Activated B cell treated with CpG ODN at 0.5 μM for 24 hours (primary cell): ENCODE results near the gene UBL4B. TPM values are rescaled to one million over a fixed set of nuclear protein-coding genes. Genes with fewer than 3 reads are reported as not detected.

ENCODE experiments used
- ATAC-seq: fragments of 200-7000 bp; cut with Tn5 transposase; one replicate; pipeline ENCODE4 v1.10.0; 2021; ENCODE audit warnings: low read depth, mild to moderate bottlenecking, moderate library complexity
- CTCF ChIA-PET: fragments of 350-600 bp; sonication (Branson Sonifier 250); formaldehyde crosslinking; loops from one replicate; lab custom pipeline; 2021; ENCODE audit warnings: antibody characterized with exemption; lab: Charles Lee
- POLR2A ChIA-PET: fragments of 350-600 bp; sonication (Branson Sonifier 250); formaldehyde crosslinking; loops from one replicate; lab custom pipeline; 2021; ENCODE audit warnings: antibody characterized with exemption; lab: Charles Lee
- DNase-seq: peaks from one replicate; pipeline ENCODE4 v3.0.0; 2022
- H3K27ac Mint-ChIP-seq: one replicate; pipeline ENCODE4 v1.8.0; 2020; ENCODE audit warnings: mixed read lengths
- H3K27me3 Mint-ChIP-seq: one replicate; pipeline ENCODE4 v1.8.0; 2021; ENCODE audit warnings: mixed read lengths
- H3K36me3 Mint-ChIP-seq: one replicate; pipeline ENCODE4 v1.8.0; 2021; ENCODE audit warnings: low read depth, mixed read lengths
- H3K4me1 Mint-ChIP-seq: one replicate; pipeline ENCODE4 v1.8.0; 2021; ENCODE audit warnings: mixed read lengths
- H3K4me3 Mint-ChIP-seq: one replicate; pipeline ENCODE4 v1.8.0; 2020; ENCODE audit warnings: mild to moderate bottlenecking, mixed read lengths
- H3K9me3 Mint-ChIP-seq: one replicate; pipeline ENCODE4 v1.8.0; 2020; ENCODE audit warnings: mixed read lengths
- CTCF ChIP-seq: fragments of 200-600 bp; IDR thresholded peaks from one replicate; pipeline ENCODE4 v1.8.0; 2022; ENCODE audit warnings: antibody characterized with exemption, mild to moderate bottlenecking
- intact Hi-C: fragments of 100-400 bp; cut with micrococcal nuclease; formaldehyde crosslinking; loops from one replicate; pipeline ENCODE4 v1.15.1; 2024
- total RNA-seq: library from RNA; stranded (reverse); gene quantifications from 2 replicates; pipeline ENCODE4 v1.2.3, GENCODE V29; 2022

The UBL4B gene
- total RNA-seq, 1 donor from 2014 or later: not detected

- DNase-seq (no peak), ATAC-seq (no peak)
- H3K27me3 Mint-ChIP-seq: peaks cover 35% of the 10 kb centered on the region
- no peak overlapping the region for H3K27ac Mint-ChIP-seq
- H3K4me1 Mint-ChIP-seq: peaks cover 3% of the 10 kb centered on the region
- peaks cover 8% of the 10 kb centered on the region for H3K9me3 Mint-ChIP-seq
- POLR2A ChIA-PET: no interaction called here
- CTCF ChIA-PET: no interaction called here
- TF ChIP-seq CTCF: no peak
- no peaks in the 10 kb centered on the region for H3K36me3 Mint-ChIP-seq
- no peak overlapping the region for H3K4me3 Mint-ChIP-seq
- intact Hi-C loops: no loop called here
Measured at GRCh38 chr1:110119843-110120242, 7.6 kb downstream of the UBL4B start.

GRCh38 chr1:110120960-110121561 lies 8.8 kb downstream of the UBL4B start:
- H3K4me1 Mint-ChIP-seq: peaks cover 3% of the 10 kb centered on the region
- ChIA-PET CTCF (no interaction called here), POLR2A (no interaction called here)
- no peak overlapping the region for H3K27ac Mint-ChIP-seq
- TF ChIP-seq CTCF: no peak
- no peak overlapping the region for H3K4me3 Mint-ChIP-seq
- ATAC-seq: no peak
- intact Hi-C loops: no loop called here
- peaks cover 11% of the 10 kb centered on the region for H3K9me3 Mint-ChIP-seq
- no peak for DNase-seq
- H3K27me3 Mint-ChIP-seq: peaks cover 40% of the 10 kb centered on the region
- H3K36me3 Mint-ChIP-seq: no peaks in the 10 kb centered on the region

GRCh38 chr1:110123224-110123623 lies 11.0 kb downstream of the UBL4B start:
- Mint-ChIP-seq H3K9me3 (peaks cover 11% of the 10 kb centered on the region), H3K27me3 (peaks cover 29% of the 10 kb centered on the region), H3K4me3 (no peak overlapping the region), H3K4me1 (peaks cover 3% of the 10 kb centered on the region), H3K27ac (no peak overlapping the region), H3K36me3 (no peaks in the 10 kb centered on the region)
- CTCF ChIA-PET: no interaction called here
- DNase-seq (no peak), ATAC-seq (no peak)
- POLR2A ChIA-PET: no interaction called here
- no peak for TF ChIP-seq CTCF
- intact Hi-C loops: no loop called here

- H3K9me3 Mint-ChIP-seq: peaks cover 8% of the 10 kb centered on the region
- intact Hi-C loops: no loop called here
- H3K36me3 Mint-ChIP-seq: no peaks in the 10 kb centered on the region
- peaks cover 4% of the 10 kb centered on the region for H3K4me1 Mint-ChIP-seq
- no peak for TF ChIP-seq CTCF
- no peak for DNase-seq
- H3K27ac Mint-ChIP-seq: no peak overlapping the region
- no peak overlapping the region for H3K4me3 Mint-ChIP-seq
- H3K27me3 Mint-ChIP-seq: peaks cover 41% of the 10 kb centered on the region
- no peak for ATAC-seq
- ChIA-PET POLR2A (no interaction called here), CTCF (no interaction called here)
Measured at GRCh38 chr1:110125810-110126209, 13.6 kb downstream of the UBL4B start.

- DNase-seq (no peak), ATAC-seq (no peak)
- no peak for TF ChIP-seq CTCF
- peaks cover 4% of the 10 kb centered on the region for H3K4me1 Mint-ChIP-seq
- H3K27ac Mint-ChIP-seq: no peak overlapping the region
- no peak overlapping the region for H3K4me3 Mint-ChIP-seq
- intact Hi-C loops: no loop called here
- H3K9me3 Mint-ChIP-seq: peaks cover 3% of the 10 kb centered on the region
- H3K27me3 Mint-ChIP-seq: peaks cover 41% of the 10 kb centered on the region
- ChIA-PET CTCF (no interaction called here), POLR2A (interaction anchor here (0.7 kb wide), 1 partner anchor 198 kb away, joined by 3 read pairs; no protein-coding TSS in a partner anchor)
- H3K36me3 Mint-ChIP-seq: no peaks in the 10 kb centered on the region
Measured at GRCh38 chr1:110130113-110130591, 17.9 kb downstream of the UBL4B start.
